ENCODE results near the gene PLEKHA1. TPM values are rescaled to one million over a fixed set of nuclear protein-coding genes. Genes with fewer than 3 reads are reported as not detected.

The PLEKHA1 gene
- total and polyA plus RNA-seq, 2 donors (not counting 1 experiment from before 2014, with no cell fraction given), result 9.0 to 34.0 TPM

DNA sequence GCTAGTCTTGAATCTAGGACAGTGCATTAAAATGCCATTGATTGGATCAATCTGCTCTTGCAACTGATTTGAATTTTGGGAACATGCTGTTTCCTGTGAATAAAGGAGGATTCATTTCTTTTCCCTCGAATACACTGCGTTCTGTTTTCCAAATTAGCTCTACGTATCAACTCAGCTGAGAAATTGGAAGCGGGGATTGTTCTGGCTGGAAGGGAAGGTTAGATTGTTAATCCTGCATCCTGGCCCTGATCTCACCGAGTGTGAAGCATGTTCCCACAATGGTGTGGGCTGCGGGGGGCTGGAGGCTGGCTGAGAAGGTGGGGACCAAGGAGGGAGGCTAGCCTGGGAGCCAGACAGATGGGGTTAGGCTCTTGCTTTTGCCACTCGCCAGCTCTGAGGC lies 104.5 kb downstream of the PLEKHA1 start:
- H3K9me3 ChIP-seq (ENCODE audit: control extremely low read depth in 1 of 3, control insufficient read depth in 2 of 3, insufficient read depth in 1 of 3, low read length in 2 of 3), result peaks cover 0 to 7% (median 0%) of the 10 kb centered on the region in 3 donors
- no peak overlapping the region for H3K27ac Mint-ChIP-seq
- DNase-seq, result no peak
- H3K36me3 ChIP-seq (replicated peaks in 1 of 2; ENCODE audit: control extremely low read depth in 1 of 2, control insufficient read depth in 1 of 2, extremely low read depth in 1 of 2, insufficient read depth in 2 of 2, low read length in 1 of 2), result no peaks in the 10 kb centered on the region
- no peak for ATAC-seq (ENCODE audit: low read depth)
- H3K27me3 Mint-ChIP-seq, result peaks cover 26% of the 10 kb centered on the region
- H3K9ac ChIP-seq (ENCODE audit: low read length), result no peak overlapping the region
- H3K27me3 ChIP-seq (replicated peaks in 1 of 4; ENCODE audit: control extremely low read depth in 1 of 4, control insufficient read depth in 3 of 4, insufficient read depth in 4 of 4, low read length in 3 of 4), result peaks cover 0 to 5% (median under 1%) of the 10 kb centered on the region in 4 experiments
- no peaks in the 10 kb centered on the region for H3K4me1 ChIP-seq (ENCODE audit: control insufficient read depth in 2 of 2, insufficient read depth in 2 of 2, low read length in 2 of 2)
- no peak overlapping the region for H3K4me2 ChIP-seq (replicated peaks; ENCODE audit: low read depth, low read length, poor library complexity, severe bottlenecking)
- H3K4me3 Mint-ChIP-seq, result no peak overlapping the region
- WGBS (ENCODE audit: insufficient coverage), result 92% methylated on average over 7 of the region's 7 CpGs
- no peaks in the 10 kb centered on the region for H3K79me2 ChIP-seq (ENCODE audit: control insufficient read depth, insufficient read depth, low read length)
- H3K4me1 Mint-ChIP-seq, result peaks cover 5% of the 10 kb centered on the region
- CTCF ChIA-PET, result no interaction called here
- intact Hi-C loops (cut with micrococcal nuclease), result no loop called here
- no peak overlapping the region for H3K27ac ChIP-seq (ENCODE audit: low read length in 2 of 2)
- no peak overlapping the region for H3K4me3 ChIP-seq (ENCODE audit: control extremely low read depth in 1 of 5, extremely low read depth in 1 of 5, insufficient read depth in 1 of 5, low read depth in 2 of 5, low read length in 4 of 5)
- H4K20me1 ChIP-seq (ENCODE audit: control insufficient read depth, insufficient read depth, low read length, poor library complexity, severe bottlenecking), result no peaks in the 10 kb centered on the region
- TF ChIP-seq, protein P1, sequence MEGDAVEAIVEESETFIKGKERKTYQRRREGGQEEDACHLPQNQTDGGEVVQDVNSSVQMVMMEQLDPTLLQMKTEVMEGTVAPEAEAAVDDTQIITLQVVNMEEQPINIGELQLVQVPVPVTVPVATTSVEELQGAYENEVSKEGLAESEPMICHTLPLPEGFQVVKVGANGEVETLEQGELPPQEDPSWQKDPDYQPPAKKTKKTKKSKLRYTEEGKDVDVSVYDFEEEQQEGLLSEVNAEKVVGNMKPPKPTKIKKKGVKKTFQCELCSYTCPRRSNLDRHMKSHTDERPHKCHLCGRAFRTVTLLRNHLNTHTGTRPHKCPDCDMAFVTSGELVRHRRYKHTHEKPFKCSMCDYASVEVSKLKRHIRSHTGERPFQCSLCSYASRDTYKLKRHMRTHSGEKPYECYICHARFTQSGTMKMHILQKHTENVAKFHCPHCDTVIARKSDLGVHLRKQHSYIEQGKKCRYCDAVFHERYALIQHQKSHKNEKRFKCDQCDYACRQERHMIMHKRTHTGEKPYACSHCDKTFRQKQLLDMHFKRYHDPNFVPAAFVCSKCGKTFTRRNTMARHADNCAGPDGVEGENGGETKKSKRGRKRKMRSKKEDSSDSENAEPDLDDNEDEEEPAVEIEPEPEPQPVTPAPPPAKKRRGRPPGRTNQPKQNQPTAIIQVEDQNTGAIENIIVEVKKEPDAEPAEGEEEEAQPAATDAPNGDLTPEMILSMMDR (IDR thresholded peaks at IDR 0.05), result no peak
- TF ChIP-seq EZH2 (IDR thresholded peaks at IDR 0.05; ENCODE audit: borderline replicate concordance, insufficient read depth, low read depth, low read length, poor library complexity, severe bottlenecking), result no peak
- POLR2A ChIA-PET, result no interaction called here
- H2AFZ ChIP-seq (ENCODE audit: insufficient read depth, low read depth, low read length, poor library complexity, severe bottlenecking), result no peak overlapping the region
- H3K9me3 Mint-ChIP-seq (ENCODE audit: insufficient read depth), result peaks cover 3% of the 10 kb centered on the region

DNA sequence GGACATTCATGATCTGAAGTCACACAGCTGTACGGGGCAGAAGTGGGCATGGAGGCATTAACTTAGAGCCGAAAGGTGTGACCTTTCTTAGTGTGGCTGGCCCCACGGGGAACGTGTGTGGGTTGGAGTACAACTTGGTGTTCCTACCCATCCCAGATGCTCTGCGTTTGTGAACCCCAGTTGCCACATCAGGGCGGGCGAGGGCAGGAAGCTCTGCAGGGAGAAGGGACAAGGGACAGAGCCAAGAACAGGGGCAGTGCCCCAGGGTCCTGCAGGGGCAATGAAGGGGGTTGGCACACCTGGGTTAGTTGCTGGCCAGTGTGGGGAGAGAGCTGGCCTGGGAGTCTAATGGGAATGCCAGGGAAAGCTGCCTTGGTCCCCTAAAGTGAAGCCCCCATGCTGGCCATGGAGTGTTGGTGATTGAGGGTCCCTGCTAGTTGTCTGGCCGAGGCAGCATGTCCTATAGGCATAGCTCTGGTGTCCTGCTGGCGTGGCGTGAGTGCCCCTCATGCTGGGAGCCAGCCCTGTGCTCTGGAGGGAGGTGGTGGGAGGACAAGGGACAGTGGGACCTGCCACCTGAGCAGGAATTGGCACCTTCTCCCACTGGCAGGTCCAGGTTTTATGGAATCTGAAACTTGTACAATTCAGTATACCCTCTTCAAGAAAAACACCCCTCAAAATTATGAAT lies 105.8 kb downstream of the PLEKHA1 start:
- Mint-ChIP-seq H3K4me1 (no peaks in the 10 kb centered on the region), H3K9me3 (ENCODE audit: insufficient read depth) (peaks cover 3% of the 10 kb centered on the region), H3K4me3 (no peak overlapping the region), H3K27me3 (peaks cover 18% of the 10 kb centered on the region), H3K27ac (no peak overlapping the region)
- intact Hi-C loops (cut with micrococcal nuclease), result no loop called here
- CTCF ChIA-PET, result no interaction called here
- Histone ChIP-seq H3K79me2 (ENCODE audit: control insufficient read depth, insufficient read depth, low read length) (no peaks in the 10 kb centered on the region), H3K9me3 (ENCODE audit: control extremely low read depth in 1 of 3, control insufficient read depth in 2 of 3, insufficient read depth in 1 of 3, low read length in 2 of 3) (peaks cover 0 to 10% (median 0%) of the 10 kb centered on the region in 3 donors), H2AFZ (ENCODE audit: insufficient read depth, low read depth, low read length, poor library complexity, severe bottlenecking) (no peak overlapping the region), H3K9ac (ENCODE audit: low read length) (no peak overlapping the region), H3K4me1 (ENCODE audit: control insufficient read depth in 2 of 2, insufficient read depth in 2 of 2, low read length in 2 of 2) (no peaks in the 10 kb centered on the region), H3K27ac (ENCODE audit: low read length in 2 of 2) (no peak overlapping the region), H3K4me2 (replicated peaks; ENCODE audit: low read depth, low read length, poor library complexity, severe bottlenecking) (no peak overlapping the region), H4K20me1 (ENCODE audit: control insufficient read depth, insufficient read depth, low read length, poor library complexity, severe bottlenecking) (no peaks in the 10 kb centered on the region), H3K36me3 (replicated peaks in 1 of 2; ENCODE audit: control extremely low read depth in 1 of 2, control insufficient read depth in 1 of 2, extremely low read depth in 1 of 2, insufficient read depth in 2 of 2, low read length in 1 of 2) (no peaks in the 10 kb centered on the region), H3K4me3 (ENCODE audit: control extremely low read depth in 1 of 5, extremely low read depth in 1 of 5, insufficient read depth in 1 of 5, low read depth in 2 of 5, low read length in 4 of 5) (no peak overlapping the region), H3K27me3 (replicated peaks in 1 of 4; ENCODE audit: control extremely low read depth in 1 of 4, control insufficient read depth in 3 of 4, insufficient read depth in 4 of 4, low read length in 3 of 4) (peaks cover 0 to 5% (median 0%) of the 10 kb centered on the region in 4 experiments)
- 90% methylated on average over 10 of the region's 10 CpGs for WGBS (ENCODE audit: insufficient coverage)
- ATAC-seq (ENCODE audit: low read depth), result no peak
- DNase-seq, result no peak
- POLR2A ChIA-PET, result no interaction called here
- TF ChIP-seq, protein P1 (IDR thresholded peaks at IDR 0.05), result no peak

All from B cell (primary cell).